Lung (tissue), 12 donors: ENCODE measurements around the gene MED16. TPM values are rescaled to one million over a fixed set of nuclear protein-coding genes. Genes with fewer than 3 reads are reported as not detected.
A peak's percentile ranks its signal among the peaks of the same experiment; 100 is the strongest.

Experiments
- ATAC-seq: fragments of 200-7000 bp; cut with Tn5 transposase; one replicate; pipeline ENCODE4 v1.9.1; 2020; ENCODE audit warnings: moderate number of reproducible peaks; ENCODE audit not compliant: insufficient read depth, low FRiP score
- DNase-seq, 3 donors: peaks; one replicate each; pipeline ENCODE4 v3.0.0-alpha.2; 2013 to 2017
- H3K27ac ChIP-seq, 2 donors: one replicate each; pipeline ENCODE4 v1.5.1; 2013; ENCODE audit warnings: mild to moderate bottlenecking in 2 of 2, moderate library complexity in 2 of 2, control low read depth in 1 of 2, inconsistent platforms in 1 of 2, low read depth in 1 of 2, low read length in 1 of 2
- H3K27me3 ChIP-seq, 3 donors: one replicate each; pipeline ENCODE4 v1.5.1; 2013; ENCODE audit warnings: low read length in 2 of 3; ENCODE audit not compliant: control insufficient read depth in 3 of 3, insufficient read depth in 3 of 3
- H3K36me3 ChIP-seq, 4 donors: one replicate each; pipeline ENCODE4 v1.5.1; 2013; ENCODE audit warnings: low read length in 4 of 4, mild to moderate bottlenecking in 1 of 4, moderate library complexity in 1 of 4; ENCODE audit not compliant: control insufficient read depth in 4 of 4, insufficient read depth in 4 of 4
- H3K4me1 ChIP-seq, 5 donors: one replicate each; pipeline ENCODE4 v1.5.1; 2013; ENCODE audit warnings: low read length in 5 of 5, mild to moderate bottlenecking in 2 of 5, moderate library complexity in 1 of 5; ENCODE audit not compliant: control insufficient read depth in 5 of 5, insufficient read depth in 5 of 5
- H3K4me3 ChIP-seq: one replicate; pipeline ENCODE4 v1.5.1; 2013; ENCODE audit warnings: mild to moderate bottlenecking, control low read depth, moderate library complexity
- H3K9ac ChIP-seq, 2 donors: one replicate each; pipeline ENCODE4 v1.5.1; 2013; ENCODE audit warnings: low read length in 2 of 2, control low read depth in 1 of 2; ENCODE audit not compliant: insufficient read depth in 1 of 2
- H3K9me3 ChIP-seq, 4 donors: one replicate each; pipeline ENCODE4 v1.5.1; 2013; ENCODE audit warnings: low read length in 3 of 4, mild to moderate bottlenecking in 1 of 4, moderate library complexity in 1 of 4; ENCODE audit not compliant: control insufficient read depth in 4 of 4, insufficient read depth in 3 of 4
- CTCF ChIP-seq: IDR thresholded peaks from 2 replicates; pipeline ENCODE4 v1.5.1; 2012; ENCODE audit warnings: mild to moderate bottlenecking; ENCODE audit errors: control extremely low read depth, extremely low read depth
- WGBS, 2 donors: extraction: QIAGEN DNeasy Blood & Tissue Kit; methylation state at CpG; one replicate each; pipeline ENCODE4 v1.1.7; 2013; 5-methylcytosine and 5-hydroxymethylcytosine counted together
- polyA plus RNA-seq, 2 donors: library from polyadenylated mRNA; stranded (reverse); fragments of 200-250 nt; gene quantifications; one replicate each; pipeline ENCODE4 v1.2.1, GENCODE V29; 2013
- total RNA-seq, 2 donors: library from RNA; depleted of rRNA in 1 of 2; stranded (reverse); fragments of >200 nt in 1 of 2; gene quantifications; one replicate each; pipeline ENCODE4 v1.2.1, GENCODE V29; 2014 to 2021
- donor health status: control.
- donor health status: control.
- donor health status: Bipolar disorder and iron deficiency.
- donor health status: healthy.
- donor health status: DM: yes; HTN: yes; CAD: no.

The MED16 gene
- total and polyA plus RNA-seq, 4 donors, result 38.7 to 72.3 (median 52.3) TPM

DNA sequence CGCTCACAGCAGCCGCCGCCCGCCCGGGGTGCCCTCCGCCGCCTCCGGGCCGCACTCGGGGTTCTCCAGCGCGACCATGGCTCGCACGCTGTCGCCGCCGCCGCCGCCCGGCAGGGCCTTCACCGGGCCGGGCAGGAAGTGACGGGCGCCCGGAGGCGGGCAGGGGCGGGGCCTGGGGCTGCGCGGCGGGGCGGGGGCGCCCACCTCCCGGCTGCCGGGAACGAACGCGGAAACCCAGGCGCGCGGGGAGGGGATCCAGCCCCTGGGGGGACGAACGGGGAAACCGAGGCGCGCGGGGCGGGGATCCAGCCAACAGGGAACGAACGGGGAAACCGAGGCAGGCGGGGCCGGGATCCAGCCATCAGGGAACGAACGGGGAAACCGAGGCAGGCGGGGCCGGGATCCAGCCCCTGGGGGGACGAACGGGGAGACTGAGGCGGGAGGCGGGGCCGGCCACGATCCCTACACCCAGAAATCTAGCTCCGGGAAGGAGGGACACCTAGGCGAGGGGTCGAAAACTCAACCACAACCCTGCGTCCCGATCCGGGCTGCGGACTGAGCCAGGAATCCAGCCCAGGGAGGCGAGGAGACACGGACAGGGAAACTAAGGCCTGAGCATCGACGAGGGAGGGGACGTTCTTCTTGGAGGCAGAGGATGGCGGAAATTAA is 20.2 kb upstream of the MED16 start, which contains the start of gene R3HDM4:
R3HDM4 (minus strand) TSS at position 140 of the 669 bp plus-strand sequence; CDS start at position 78, 62 bp downstream.
- Histone ChIP-seq H3K27ac (peak within 1 kb of the TSS; percentile 71 to 95), H3K9ac (peak within 1 kb of the TSS; percentile 25 to 93), H3K9me3 (no peaks in the 10 kb centered on the region), H3K4me1 (peaks cover 0 to 15% (median 2%) of the 10 kb centered on the region in 5 donors), H3K27me3 (peaks cover 6 to 8% (median 6%) of the 10 kb centered on the region in 3 donors), H3K36me3 (no peaks in the 10 kb centered on the region), H3K4me3 (peak within 1 kb of the TSS; percentile 88)
- DNase-seq (peak; percentile 68 to 83 (median 75)), ATAC-seq (peak; percentile 65)
- WGBS, 2 donors, result 1% methylated on average over 52 to 76 of the region's 76 CpGs
- TF ChIP-seq CTCF, result no peak

- peaks cover under 1 to 6% (median 3%) of the 10 kb centered on the region in 3 donors for H3K27me3 ChIP-seq
- H3K27ac ChIP-seq, result peak overlapping the region; percentile 71 to 93
- WGBS, 2 donors, result 4 to 11% methylated on average over 31 to 68 of the region's 69 CpGs
- TF ChIP-seq CTCF, result no peak
- no peak for ATAC-seq
- H3K9ac ChIP-seq, result no peak overlapping the region
- H3K4me1 ChIP-seq, result peaks cover 0 to 8% (median 2%) of the 10 kb centered on the region in 5 donors
- peak overlapping the region; percentile 88 for H3K4me3 ChIP-seq
- H3K36me3 ChIP-seq, result no peaks in the 10 kb centered on the region
- peak in 2 of 3 donors; percentile 40 to 44 for DNase-seq
- no peaks in the 10 kb centered on the region for H3K9me3 ChIP-seq
Measured at GRCh38 chr19:912181-913079, 19.4 kb upstream of the MED16 start.

DNA sequence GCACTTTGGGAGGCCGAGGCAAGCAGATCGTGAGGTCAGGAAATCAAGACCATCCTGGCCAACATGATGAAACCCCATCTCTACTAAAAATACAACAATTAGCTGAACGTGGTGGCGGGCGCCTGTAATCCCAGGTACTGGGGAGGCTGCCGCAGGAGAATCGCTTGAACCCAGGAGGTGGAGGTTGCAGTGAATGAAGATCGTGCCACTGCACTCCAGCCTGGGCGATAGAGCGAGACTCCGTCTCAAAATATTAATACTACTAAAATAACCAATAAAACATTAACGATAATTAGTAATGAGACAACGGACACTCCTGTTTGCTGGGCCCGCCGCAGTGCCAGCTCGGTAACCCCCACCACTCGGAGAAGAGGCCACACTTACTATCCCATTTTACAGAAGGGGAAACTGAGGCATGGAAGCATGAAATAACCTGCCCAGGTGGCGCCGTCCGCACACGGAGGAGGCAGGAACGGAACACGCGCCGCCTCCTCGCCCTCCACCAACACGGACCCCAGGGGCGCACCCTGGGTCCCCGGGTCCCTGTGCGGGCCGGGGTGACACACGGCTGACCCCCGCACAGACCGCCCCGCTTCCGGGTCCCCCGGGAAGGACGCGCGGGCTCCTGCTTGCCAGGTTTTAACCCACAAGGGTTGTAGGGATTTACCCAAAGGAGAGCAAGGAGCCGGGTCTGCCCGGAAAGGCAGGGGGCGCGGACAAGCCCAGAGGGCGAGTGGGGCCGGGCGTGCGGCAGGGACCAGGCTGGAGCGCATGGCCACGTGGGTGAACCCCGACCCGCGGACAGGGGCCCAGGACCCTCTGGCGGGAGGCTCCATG is 18.4 kb upstream of the MED16 start:
- H3K27ac ChIP-seq, result no peak overlapping the region
- H3K4me3 ChIP-seq, result no peak overlapping the region
- ATAC-seq (no peak), DNase-seq (no peak)
- H3K9me3 ChIP-seq, result no peaks in the 10 kb centered on the region
- no peaks in the 10 kb centered on the region for H3K36me3 ChIP-seq
- H3K9ac ChIP-seq, result no peak overlapping the region
- H3K4me1 ChIP-seq, result peaks cover 0 to 4% (median 2%) of the 10 kb centered on the region in 5 donors
- WGBS, 2 donors, result 82 to 87% methylated on average over 54 of the region's 54 CpGs
- no peaks in the 10 kb centered on the region for H3K27me3 ChIP-seq
- no peak for TF ChIP-seq CTCF
